NCI-H2227 (cell line): ENCODE data around the gene ADNP2.

Source experiments
- DNase-seq: peaks from one replicate; lab custom pipeline; 2025; ENCODE audit not compliant: unreplicated experiment; lab: John Stamatoyannopoulos, UW

The ADNP2 gene

GRCh38 chr18:80108739-80109675 lies at the start of gene ADNP2:
Gene ADNP2 (plus strand): TSS chr18:80109262. CDS start chr18:80117543, 8,281 bp downstream.
- peak; percentile 93 for DNase-seq

GRCh38 chr18:80059945-80060344 lies 49.1 kb upstream of the ADNP2 start:
- no peak for DNase-seq

- DNase-seq: no peak
Measured at GRCh38 chr18:80065705-80066104, 43.4 kb upstream of the ADNP2 start.

DNA sequence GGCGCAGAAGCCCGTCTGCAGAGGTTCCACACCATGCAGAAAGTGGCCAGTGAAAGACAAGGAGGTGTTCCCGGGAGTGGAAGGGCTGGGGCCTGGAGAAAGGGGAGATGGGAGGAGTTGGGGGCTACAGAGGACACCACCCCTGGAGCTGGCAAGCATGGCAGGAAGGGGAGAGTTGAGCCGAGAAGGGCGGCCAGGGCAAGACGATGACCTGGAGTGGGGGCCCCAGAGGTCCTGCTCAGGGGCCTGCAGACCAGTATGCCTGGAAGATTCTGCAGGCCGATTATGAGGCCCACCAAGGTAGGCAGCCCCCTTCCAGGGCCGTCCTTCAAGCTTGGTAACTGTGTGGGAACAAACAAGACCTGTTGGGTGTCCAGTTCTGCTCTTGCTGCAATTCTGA lies 41.7 kb upstream of the ADNP2 start:
- no peak for DNase-seq

GRCh38 chr18:80067897-80068296 lies 41.2 kb upstream of the ADNP2 start:
- no peak for DNase-seq

DNA sequence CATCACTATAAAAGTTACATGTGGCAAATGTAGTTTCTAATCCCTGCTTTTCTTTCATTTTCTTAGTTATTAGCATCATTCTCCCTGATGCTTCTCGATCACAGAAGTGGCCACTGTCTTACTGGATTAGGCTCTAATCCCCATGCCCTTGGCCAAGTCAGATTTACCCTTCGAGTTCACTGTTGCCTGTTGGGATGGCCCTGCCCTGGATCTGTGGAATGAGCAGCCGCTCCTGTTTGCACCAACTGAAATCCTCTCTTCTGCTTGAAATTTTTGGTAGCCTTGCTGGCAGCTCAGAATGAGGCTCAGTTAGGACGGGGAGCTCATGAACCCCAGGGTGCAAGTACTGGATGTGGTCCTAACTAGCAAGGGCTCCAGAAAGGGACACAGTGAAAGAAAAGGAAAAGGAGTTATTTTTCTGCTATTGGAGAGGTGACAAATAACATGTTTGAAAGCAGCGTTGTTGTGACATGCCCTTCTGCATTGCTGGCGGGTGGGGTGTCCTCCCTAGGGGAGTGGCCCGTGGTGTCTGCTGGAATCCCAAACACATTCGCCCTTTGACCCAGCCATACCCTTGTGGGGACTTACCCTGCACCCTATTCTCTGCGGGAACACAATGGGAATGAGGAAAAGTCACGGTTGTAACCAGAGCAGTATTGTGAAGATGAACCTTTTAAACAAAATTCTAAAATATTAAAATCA lies 40.3 kb upstream of the ADNP2 start:
- no peak for DNase-seq

DNA sequence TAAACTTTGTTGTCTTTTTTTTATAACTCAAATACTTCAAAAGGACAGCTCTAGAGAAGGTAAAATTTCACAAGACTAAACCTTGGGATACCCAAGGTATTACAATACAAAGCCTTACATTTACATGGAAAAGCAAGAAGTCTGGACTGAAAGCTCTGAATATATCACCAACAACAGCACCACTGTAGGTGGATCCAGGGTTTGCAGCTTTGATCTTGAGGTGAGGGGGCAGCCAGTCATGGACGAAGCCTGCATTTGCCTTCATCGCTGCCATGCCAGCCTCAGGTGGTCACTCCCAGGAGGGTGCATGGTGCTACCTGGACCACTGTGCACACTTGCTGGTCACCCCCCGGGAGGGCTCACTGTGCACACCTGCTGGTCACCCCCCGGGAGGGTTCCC lies 38.2 kb upstream of the ADNP2 start:
- DNase-seq: no peak

GRCh38 chr18:80074183-80074582 lies 34.9 kb upstream of the ADNP2 start:
- DNase-seq: no peak

DNA sequence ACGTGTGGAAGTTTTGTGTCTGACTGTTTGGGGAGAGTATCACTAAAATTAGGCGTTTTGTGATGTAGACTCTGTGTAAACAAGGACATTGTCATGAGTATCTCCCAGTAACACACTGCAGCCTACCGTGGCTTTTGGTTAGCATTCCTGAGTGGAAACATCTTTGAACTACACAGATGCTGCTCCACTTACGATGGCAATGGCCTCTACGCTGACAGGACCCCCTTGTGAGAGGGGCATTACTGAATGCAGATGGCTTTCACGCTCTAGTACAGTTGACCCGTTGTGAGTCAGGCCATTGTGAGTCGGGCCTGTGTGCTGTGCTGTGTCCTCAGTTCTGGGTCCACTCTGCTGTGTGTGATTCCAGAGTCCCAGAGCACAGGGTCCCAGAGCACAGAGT lies 34.4 kb upstream of the ADNP2 start:
- no peak for DNase-seq

GRCh38 chr18:80075940-80076339 lies 33.1 kb upstream of the ADNP2 start:
- no peak for DNase-seq

DNA sequence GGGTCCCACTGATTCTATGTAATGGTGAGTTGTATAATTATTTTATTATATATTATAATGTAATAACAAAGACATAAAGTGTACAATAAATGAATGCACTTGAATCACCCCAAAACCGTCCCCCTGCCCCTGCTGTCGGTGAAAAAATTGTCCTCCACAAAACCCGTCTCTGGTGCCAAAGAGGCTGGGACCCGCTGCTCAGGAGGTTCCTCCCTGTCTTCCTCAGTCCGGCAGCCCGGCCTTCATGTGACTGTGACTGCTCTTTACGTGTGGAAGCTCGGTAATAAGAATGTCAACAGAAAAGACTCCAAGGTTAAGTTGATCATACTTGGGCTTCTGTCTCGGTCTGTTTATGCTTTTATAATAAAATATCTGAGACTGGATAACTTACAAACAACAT lies 32.7 kb upstream of the ADNP2 start:
- DNase-seq: no peak

DNA sequence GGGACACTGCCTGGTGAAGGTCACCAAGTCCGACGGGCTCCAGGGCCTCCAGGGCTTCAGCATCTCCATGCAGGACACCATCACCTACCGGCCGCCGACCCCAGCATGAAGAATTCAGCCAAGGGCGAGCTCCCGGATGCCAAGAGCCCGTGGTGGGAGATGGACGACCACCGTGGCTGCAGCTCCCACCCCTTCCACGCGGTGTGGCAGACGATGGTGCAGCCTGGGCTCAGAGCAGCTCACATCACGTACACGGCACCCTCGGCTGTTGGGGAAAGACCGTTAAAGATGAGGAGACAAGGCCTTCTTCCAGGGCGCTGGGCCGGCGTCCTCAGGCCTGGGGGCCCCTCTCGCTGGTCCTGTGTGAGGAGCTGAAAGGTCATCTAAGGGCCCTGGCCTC lies 31.2 kb upstream of the ADNP2 start:
- no peak for DNase-seq

GRCh38 chr18:80086281-80086680 lies 22.8 kb upstream of the ADNP2 start:
- DNase-seq: no peak

GRCh38 chr18:80088036-80088435 lies 21.0 kb upstream of the ADNP2 start:
- no peak for DNase-seq

DNA sequence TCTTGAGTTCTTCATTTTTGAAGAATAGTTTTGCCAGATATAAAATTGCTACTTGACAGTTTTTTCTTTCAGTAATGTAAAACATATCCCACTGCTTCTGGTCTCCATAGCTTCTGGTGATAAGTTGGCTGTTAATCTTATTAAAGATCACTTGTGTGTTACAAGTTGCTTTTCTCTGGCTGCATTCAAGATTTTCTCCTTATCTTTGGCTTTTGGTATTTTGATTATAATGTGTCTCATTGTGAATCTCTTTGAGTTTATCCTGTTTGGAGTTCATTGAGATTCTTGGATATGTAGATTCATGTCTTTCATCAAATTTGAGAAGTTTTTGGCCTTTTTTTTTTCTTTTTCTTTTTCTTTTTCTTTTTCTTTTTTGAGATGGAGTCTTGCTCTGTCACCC lies 20.2 kb upstream of the ADNP2 start:
- DNase-seq: no peak

DNA sequence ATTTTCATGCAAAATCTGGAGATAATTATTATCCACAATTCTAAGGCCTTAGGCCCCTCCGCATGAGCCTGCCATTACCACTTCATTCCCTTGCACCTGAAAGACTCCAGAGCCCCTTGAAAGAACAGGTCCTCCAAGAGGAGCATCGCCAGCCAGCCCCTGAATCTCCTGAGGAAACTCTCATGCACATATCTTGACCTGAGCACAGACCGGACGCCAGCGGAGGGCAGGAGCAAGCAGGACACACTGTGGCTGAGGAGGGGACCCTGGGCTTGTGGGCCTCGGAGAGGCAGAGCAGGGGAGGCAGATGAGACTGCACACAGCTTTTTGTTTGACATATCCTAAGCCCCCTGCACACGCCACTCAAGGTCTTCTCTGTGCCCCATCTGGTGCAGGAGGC lies 13.6 kb upstream of the ADNP2 start:
- DNase-seq: no peak

GRCh38 chr18:80096032-80096565 lies 13.0 kb upstream of the ADNP2 start:
- DNase-seq: no peak

DNA sequence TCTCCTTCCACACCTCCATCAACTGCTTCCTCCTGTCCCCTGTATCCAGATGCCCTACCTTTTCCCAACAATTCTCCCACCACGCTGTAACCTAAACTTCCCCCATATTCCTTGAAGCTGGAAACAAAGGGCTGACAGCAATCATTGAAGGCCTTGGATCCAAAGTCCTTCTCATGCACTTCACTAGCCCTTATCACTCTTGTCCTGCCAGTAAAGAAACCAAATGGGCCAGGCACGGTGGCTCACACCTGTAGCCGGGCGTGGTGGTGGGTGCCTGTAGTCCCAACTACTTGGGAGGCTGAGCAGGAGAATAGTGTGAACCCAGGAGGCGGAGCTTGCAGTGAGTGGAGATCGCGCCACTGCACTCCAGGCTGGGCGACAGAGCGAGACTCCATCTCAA lies 11.9 kb upstream of the ADNP2 start:
- no peak for DNase-seq

DNA sequence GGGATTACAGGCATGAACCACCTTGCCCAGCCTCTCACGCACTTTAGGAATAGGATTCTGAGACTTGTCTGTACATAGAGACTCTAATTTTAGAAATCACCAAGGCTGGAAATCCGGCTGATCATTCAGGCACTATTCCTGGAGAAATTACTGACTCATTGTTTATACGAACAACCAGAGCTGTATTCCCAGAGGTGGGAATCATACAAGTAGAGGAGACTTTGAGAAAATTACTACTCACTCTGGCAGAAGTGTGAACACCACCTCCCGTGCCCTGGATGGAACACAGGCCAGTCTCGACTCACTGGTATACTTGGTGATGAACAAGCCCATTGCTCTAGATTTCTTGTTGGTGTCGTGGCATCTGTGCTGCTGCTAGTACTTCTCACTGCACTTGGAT lies 5.8 kb upstream of the ADNP2 start:
- DNase-seq: no peak

DNA sequence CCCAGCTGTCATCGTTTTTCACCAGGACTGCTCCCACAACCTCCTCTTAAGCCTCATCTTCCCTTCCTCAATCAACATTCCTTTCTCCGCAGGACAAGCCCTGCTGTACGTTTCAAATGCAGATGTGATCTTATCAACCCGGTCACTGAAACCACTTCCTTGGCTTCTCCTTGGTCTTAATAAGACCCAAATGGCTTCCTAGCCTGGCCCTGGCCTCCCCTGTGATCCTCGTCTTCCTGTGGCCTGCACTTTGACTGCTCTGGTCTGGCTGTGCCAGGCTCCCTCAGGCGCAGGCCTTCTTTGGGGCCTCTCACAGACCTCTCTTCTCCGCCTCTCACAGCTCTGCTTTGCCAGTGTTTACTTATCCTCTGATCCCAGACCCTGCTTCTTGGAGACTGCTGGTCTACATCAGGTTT lies 4.7 kb upstream of the ADNP2 start:
- DNase-seq: no peak

DNA sequence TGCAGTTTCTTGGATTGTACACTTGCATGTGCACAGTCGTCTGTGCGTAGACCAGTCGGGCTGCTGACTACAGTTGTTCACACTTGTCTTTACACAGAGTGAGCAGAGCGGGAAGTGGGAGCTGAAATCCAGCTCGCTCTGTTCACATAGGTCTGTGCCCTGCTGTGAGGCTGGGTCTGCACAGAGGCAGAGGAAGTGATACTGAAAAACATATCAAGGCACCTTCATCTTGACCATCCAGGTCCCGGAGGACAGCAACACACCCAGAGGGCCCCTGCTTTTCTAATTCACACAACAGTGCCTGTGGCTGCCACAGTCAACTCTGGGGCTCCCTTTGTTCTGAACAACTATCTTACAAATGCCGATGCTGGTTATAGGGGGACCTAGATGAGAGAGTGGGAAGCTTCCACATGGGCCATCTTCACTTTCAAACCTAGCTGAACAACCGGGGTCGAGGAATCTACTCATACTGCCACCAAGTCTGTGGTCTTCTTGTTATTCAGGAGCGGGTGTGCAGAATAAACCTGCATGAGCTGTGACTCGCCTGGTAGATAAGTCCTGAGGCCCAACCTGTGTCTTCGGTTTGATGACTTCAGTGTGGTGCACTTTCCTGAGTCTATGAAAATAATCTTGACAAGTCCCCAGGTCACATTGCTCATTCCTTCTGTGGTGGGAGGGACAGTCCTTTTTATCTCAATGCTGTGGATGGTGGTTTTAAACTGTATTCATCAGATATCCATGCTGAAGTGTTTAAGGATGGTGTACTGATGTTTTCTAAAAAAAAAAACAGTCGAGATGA lies 3.5 kb upstream of the ADNP2 start:
- DNase-seq: no peak
